ENCODE data around the gene XBP1.

DNA sequence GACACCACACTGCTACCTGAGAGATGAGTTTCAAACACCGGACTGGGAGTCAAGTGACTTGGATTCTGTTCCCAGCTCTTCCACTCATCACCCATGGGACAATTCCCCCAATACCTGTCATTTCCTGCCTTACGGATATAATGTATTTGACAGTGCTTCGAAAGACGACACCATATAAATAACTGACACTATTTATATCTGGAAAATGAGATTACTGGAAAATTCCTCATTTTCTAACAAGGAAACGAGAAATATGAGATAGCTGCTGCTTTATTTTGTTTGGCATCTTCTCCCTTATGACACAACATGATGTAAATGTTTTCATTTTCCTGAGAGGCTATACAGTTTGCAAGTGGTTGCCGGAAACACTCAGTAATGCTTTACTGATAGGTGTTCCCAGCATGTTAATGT is 49.9 kb downstream of the XBP1 start:
- TF ChIP-seq EP300 (IDR thresholded peaks at IDR 0.05; ENCODE audit: borderline replicate concordance in 1 of 2, low read depth in 2 of 2, low read length in 2 of 2) (no peak), GTF2F1 (IDR thresholded peaks at IDR 0.05; ENCODE audit: borderline replicate concordance, low read depth, low read length) (no peak), SRF (IDR thresholded peaks at IDR 0.05; ENCODE audit: low read depth, low read length) (no peak), CHD1 (IDR thresholded peaks at IDR 0.05; ENCODE audit: low read depth, low read length) (no peak), POLR2A (IDR thresholded peaks at IDR 0.05; ENCODE audit: control extremely low read depth in 1 of 2, low read depth in 2 of 2, low read length in 2 of 2) (no peak), EZH2 (IDR thresholded peaks at IDR 0.05; ENCODE audit: low read depth, low read length, severe bottlenecking) (no peak), BCL11A (IDR thresholded peaks at IDR 0.05; ENCODE audit: low read depth in 2 of 2, low read length in 2 of 2) (no peak), SP1 (IDR thresholded peaks at IDR 0.05; ENCODE audit: low read depth, low read length) (no peak), RFX5 (IDR thresholded peaks at IDR 0.05; ENCODE audit: borderline replicate concordance, low read depth, low read length) (no peak)
- TF ChIP-seq, protein P1, sequence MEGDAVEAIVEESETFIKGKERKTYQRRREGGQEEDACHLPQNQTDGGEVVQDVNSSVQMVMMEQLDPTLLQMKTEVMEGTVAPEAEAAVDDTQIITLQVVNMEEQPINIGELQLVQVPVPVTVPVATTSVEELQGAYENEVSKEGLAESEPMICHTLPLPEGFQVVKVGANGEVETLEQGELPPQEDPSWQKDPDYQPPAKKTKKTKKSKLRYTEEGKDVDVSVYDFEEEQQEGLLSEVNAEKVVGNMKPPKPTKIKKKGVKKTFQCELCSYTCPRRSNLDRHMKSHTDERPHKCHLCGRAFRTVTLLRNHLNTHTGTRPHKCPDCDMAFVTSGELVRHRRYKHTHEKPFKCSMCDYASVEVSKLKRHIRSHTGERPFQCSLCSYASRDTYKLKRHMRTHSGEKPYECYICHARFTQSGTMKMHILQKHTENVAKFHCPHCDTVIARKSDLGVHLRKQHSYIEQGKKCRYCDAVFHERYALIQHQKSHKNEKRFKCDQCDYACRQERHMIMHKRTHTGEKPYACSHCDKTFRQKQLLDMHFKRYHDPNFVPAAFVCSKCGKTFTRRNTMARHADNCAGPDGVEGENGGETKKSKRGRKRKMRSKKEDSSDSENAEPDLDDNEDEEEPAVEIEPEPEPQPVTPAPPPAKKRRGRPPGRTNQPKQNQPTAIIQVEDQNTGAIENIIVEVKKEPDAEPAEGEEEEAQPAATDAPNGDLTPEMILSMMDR (IDR thresholded peaks at IDR 0.05; ENCODE audit: control extremely low read depth in 1 of 3, insufficient read depth in 1 of 3, low read depth in 1 of 3, low read length in 3 of 3): no peak

Data from H1 (cell line).